ENCODE measurements around the gene EDN1. TPM values are rescaled to one million over a fixed set of nuclear protein-coding genes. Genes with fewer than 3 reads are reported as not detected.

Gene EDN1
- total and polyA plus RNA-seq, 2 experiments from 2014 or later = 1.8 to 4.1 TPM

- WGBS, 2 experiments (ENCODE audit: low coverage in 1 of 2, low lambda C conversion rate in 2 of 2, missing lambda C conversion rate in 2 of 2) = 76 to 80% methylated on average over 6 of the region's 6 CpGs
- Histone ChIP-seq H3F3A (ENCODE audit: insufficient read depth) (no peaks in the 10 kb centered on the region), H3K9ac (no peak overlapping the region), H3K4me3 (no peak overlapping the region), H2AFZ (no peak overlapping the region), H3K36me3 (ENCODE audit: low read depth) (no peaks in the 10 kb centered on the region), H4K20me1 (ENCODE audit: insufficient read depth) (no peaks in the 10 kb centered on the region), H3K27me3 (replicated peaks; ENCODE audit: insufficient read depth) (no peaks in the 10 kb centered on the region), H3K9me3 (ENCODE audit: low read depth) (no peaks in the 10 kb centered on the region), H3K4me1 (ENCODE audit: insufficient read depth) (no peaks in the 10 kb centered on the region), H3K9me2 (ENCODE audit: insufficient read depth) (no peaks in the 10 kb centered on the region), H3K79me2 (ENCODE audit: insufficient read depth) (no peaks in the 10 kb centered on the region), H3K4me2 (ENCODE audit: unreplicated experiment) (no peak overlapping the region), H3K27ac (no peak overlapping the region)
- peak; percentile 6 for DNase-seq
- in situ Hi-C loops (cut with MboI) = loop anchor here (25.0 kb wide), 1 partner anchor 584 kb away; no protein-coding TSS in a partner anchor
- TF ChIP-seq EZH2phosphoT487 (IDR thresholded peaks at IDR 0.05; ENCODE audit: insufficient read depth, low read depth) (no peak), EZH2 (IDR thresholded peaks at IDR 0.05; ENCODE audit: insufficient read depth, poor library complexity, severe bottlenecking) (no peak)
Observed at GRCh38 chr6:12245763-12246718, 44.1 kb upstream of the EDN1 start.

GRCh38 chr6:12246900-12247299, 43.3 kb upstream of the EDN1 start:
- Histone ChIP-seq H3K4me3 (no peak overlapping the region), H3K9me2 (ENCODE audit: insufficient read depth) (no peaks in the 10 kb centered on the region), H3K27ac (no peak overlapping the region), H3K4me1 (ENCODE audit: insufficient read depth) (no peaks in the 10 kb centered on the region), H3F3A (ENCODE audit: insufficient read depth) (no peaks in the 10 kb centered on the region), H3K27me3 (replicated peaks; ENCODE audit: insufficient read depth) (no peaks in the 10 kb centered on the region), H3K9me3 (ENCODE audit: low read depth) (no peaks in the 10 kb centered on the region), H3K9ac (no peak overlapping the region), H3K79me2 (ENCODE audit: insufficient read depth) (no peaks in the 10 kb centered on the region), H3K4me2 (ENCODE audit: unreplicated experiment) (no peak overlapping the region), H4K20me1 (ENCODE audit: insufficient read depth) (no peaks in the 10 kb centered on the region), H2AFZ (no peak overlapping the region), H3K36me3 (ENCODE audit: low read depth) (no peaks in the 10 kb centered on the region)
- in situ Hi-C loops (cut with MboI) = loop anchor here (25.0 kb wide), 1 partner anchor 585 kb away; no protein-coding TSS in a partner anchor
- 96 to 98% methylated on average over 2 of the region's 2 CpGs for WGBS, 2 experiments (ENCODE audit: low coverage in 1 of 2, low lambda C conversion rate in 2 of 2, missing lambda C conversion rate in 2 of 2)
- TF ChIP-seq EZH2 (IDR thresholded peaks at IDR 0.05; ENCODE audit: insufficient read depth, poor library complexity, severe bottlenecking) = no peak
- no peak for TF ChIP-seq EZH2phosphoT487 (IDR thresholded peaks at IDR 0.05; ENCODE audit: insufficient read depth, low read depth)
- peak; percentile 2 for DNase-seq

GRCh38 chr6:12249541-12250382, 40.4 kb upstream of the EDN1 start:
- in situ Hi-C loops (cut with MboI) = loop anchor here (25.0 kb wide), 1 partner anchor 587 kb away; no protein-coding TSS in a partner anchor
- no peak for DNase-seq
- 79 to 84% methylated on average over 4 of the region's 4 CpGs for WGBS, 2 experiments (ENCODE audit: low coverage in 1 of 2, low lambda C conversion rate in 2 of 2, missing lambda C conversion rate in 2 of 2)

GRCh38 chr6:12250383-12250770, 39.8 kb upstream of the EDN1 start:
- H3K27me3 ChIP-seq (replicated peaks; ENCODE audit: insufficient read depth) = no peaks in the 10 kb centered on the region
- WGBS, 2 experiments (ENCODE audit: low coverage in 1 of 2, low lambda C conversion rate in 2 of 2, missing lambda C conversion rate in 2 of 2) = 97 to 100% methylated on average over 1 of the region's 1 CpG
- no peak overlapping the region for H3K27ac ChIP-seq
- H3F3A ChIP-seq (ENCODE audit: insufficient read depth) = no peaks in the 10 kb centered on the region
- H3K4me1 ChIP-seq (ENCODE audit: insufficient read depth) = no peaks in the 10 kb centered on the region
- no peak overlapping the region for H3K4me2 ChIP-seq (ENCODE audit: unreplicated experiment)
- H3K9me2 ChIP-seq (ENCODE audit: insufficient read depth) = no peaks in the 10 kb centered on the region
- H3K9me3 ChIP-seq (ENCODE audit: low read depth) = no peaks in the 10 kb centered on the region
- H4K20me1 ChIP-seq (ENCODE audit: insufficient read depth) = no peaks in the 10 kb centered on the region
- no peak overlapping the region for H3K4me3 ChIP-seq
- peak; percentile 8 for DNase-seq
- no peaks in the 10 kb centered on the region for H3K79me2 ChIP-seq (ENCODE audit: insufficient read depth)
- no peak overlapping the region for H2AFZ ChIP-seq
- in situ Hi-C loops (cut with MboI) = no loop called here
- H3K9ac ChIP-seq = no peak overlapping the region
- H3K36me3 ChIP-seq (ENCODE audit: low read depth) = no peaks in the 10 kb centered on the region
- TF ChIP-seq EZH2 (IDR thresholded peaks at IDR 0.05; ENCODE audit: insufficient read depth, poor library complexity, severe bottlenecking) = no peak
- no peak for TF ChIP-seq EZH2phosphoT487 (IDR thresholded peaks at IDR 0.05; ENCODE audit: insufficient read depth, low read depth)

More at GRCh38 chr6:12249541-12250382, 40.4 kb upstream of the EDN1 start:
- Histone ChIP-seq H3F3A (ENCODE audit: insufficient read depth) (no peaks in the 10 kb centered on the region), H3K4me3 (no peak overlapping the region), H3K9me3 (ENCODE audit: low read depth) (no peaks in the 10 kb centered on the region), H3K4me1 (ENCODE audit: insufficient read depth) (no peaks in the 10 kb centered on the region), H3K4me2 (ENCODE audit: unreplicated experiment) (no peak overlapping the region), H3K27me3 (replicated peaks; ENCODE audit: insufficient read depth) (no peaks in the 10 kb centered on the region), H3K27ac (no peak overlapping the region), H3K9me2 (ENCODE audit: insufficient read depth) (no peaks in the 10 kb centered on the region), H3K36me3 (ENCODE audit: low read depth) (no peaks in the 10 kb centered on the region), H4K20me1 (ENCODE audit: insufficient read depth) (no peaks in the 10 kb centered on the region), H2AFZ (no peak overlapping the region), H3K9ac (no peak overlapping the region), H3K79me2 (ENCODE audit: insufficient read depth) (no peaks in the 10 kb centered on the region)
- no peak for TF ChIP-seq EZH2 (IDR thresholded peaks at IDR 0.05; ENCODE audit: insufficient read depth, poor library complexity, severe bottlenecking)
- TF ChIP-seq EZH2phosphoT487 (IDR thresholded peaks at IDR 0.05; ENCODE audit: insufficient read depth, low read depth) = no peak

Measured in GM23248 (cell line).